Activated CD8-positive, alpha-beta memory T cell treated with anti-CD3 and anti-CD28 coated beads for 36 hours (primary cell): ENCODE data around the gene FAM171A1. TPM values are rescaled to one million over a fixed set of nuclear protein-coding genes. Genes with fewer than 3 reads are reported as not detected.
"Not testable (repeated sequence)": the region's sequence is repeated elsewhere in the genome, so short reads cannot be mapped to it uniquely, and the experiment has no call there.

ENCODE experiments used
- CTCF ChIA-PET: fragments of 350-600 bp; sonication (Branson Sonifier 250); formaldehyde crosslinking; loops from one replicate; lab custom pipeline; 2021; ENCODE audit warnings: antibody characterized with exemption; lab: Charles Lee
- POLR2A ChIA-PET: fragments of 350-600 bp; sonication (Branson Sonifier 250); formaldehyde crosslinking; loops from one replicate; lab custom pipeline; 2021; ENCODE audit warnings: antibody characterized with exemption; lab: Charles Lee
- total RNA-seq, 2 experiments: library from RNA; stranded (reverse); gene quantifications; one replicate each; pipeline ENCODE4 v1.2.3, GENCODE V29; 2021

Gene FAM171A1
- total RNA-seq, 2 experiments from 2014 or later, result 4.3 TPM

DNA sequence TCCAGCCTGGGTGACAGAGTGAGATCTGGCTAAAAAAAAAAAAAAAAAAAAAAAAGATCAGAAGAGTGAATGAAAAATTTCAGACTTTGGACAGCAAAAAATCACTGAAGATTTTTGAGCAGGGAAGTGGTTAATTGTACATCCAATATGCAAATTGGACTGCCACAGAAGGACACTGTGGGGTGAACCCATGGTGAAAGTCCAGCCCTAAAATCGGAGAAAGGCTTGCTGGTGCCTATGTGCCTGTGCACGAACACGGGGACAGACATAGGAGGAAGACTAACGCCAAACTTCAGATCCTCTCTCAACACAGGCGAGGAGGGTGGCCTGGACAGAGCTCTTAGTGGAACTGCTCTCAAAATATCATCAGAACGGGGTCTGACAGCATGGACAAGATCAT is 65.5 kb downstream of the FAM171A1 start:
- ChIA-PET POLR2A (no interaction called here), CTCF (no interaction called here)

DNA sequence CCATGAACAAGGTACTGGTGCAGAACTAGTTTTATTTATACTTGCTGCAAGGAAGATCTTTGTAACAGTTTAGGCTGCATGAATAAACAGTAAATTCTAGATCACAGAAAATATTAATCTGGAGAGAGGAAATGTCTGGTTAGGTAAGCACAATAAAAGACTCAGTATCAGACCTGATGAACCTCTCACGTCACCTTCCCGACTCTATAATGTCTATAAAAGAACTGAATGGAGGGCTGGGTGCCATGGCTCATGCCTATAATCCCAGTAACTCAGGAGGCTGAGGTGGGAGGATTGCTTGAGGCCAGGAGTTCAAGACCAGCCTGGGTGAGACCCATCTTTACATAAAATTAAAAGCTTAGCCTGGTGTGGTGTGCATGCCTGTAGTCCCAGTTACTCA is 65.9 kb downstream of the FAM171A1 start:
- ChIA-PET CTCF (no interaction called here), POLR2A (no interaction called here)

DNA sequence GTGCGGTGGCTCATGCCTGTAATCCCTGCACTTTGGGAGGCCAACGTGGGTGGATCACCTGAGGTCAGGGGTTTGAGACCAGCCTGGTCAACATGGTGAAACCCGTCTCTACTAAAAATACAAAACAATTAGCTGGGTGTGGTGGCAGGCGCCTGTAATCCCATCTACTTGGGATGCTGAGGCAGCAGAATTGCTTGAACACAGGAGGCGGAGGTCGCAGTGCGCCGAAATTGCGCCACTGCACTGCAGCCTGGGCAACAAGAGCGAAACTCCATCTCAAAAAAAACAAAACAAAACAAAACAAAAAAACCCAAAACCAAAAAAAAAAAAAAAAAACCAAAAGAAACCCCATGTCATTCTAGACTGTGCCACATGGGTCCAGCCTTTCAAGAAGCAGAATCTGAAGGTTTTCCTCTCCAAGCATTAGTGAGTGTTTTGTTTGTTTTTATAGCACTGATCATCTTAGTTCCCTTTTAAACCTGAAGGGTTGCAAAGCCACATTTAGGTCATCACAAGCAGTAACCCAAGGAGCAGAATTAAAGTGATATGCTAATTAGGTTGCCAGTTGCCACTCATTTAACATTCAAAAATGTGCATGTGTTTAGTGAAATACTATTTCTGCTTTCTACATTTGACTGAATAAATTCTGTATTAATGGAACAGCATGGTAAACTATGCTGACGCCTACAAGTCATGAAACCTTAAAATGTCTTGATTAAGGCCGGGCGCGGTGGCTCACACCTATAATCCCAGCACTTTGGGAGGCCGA is 68.7 kb downstream of the FAM171A1 start:
- CTCF ChIA-PET, POLR2A ChIA-PET: not testable (repeated sequence)

DNA sequence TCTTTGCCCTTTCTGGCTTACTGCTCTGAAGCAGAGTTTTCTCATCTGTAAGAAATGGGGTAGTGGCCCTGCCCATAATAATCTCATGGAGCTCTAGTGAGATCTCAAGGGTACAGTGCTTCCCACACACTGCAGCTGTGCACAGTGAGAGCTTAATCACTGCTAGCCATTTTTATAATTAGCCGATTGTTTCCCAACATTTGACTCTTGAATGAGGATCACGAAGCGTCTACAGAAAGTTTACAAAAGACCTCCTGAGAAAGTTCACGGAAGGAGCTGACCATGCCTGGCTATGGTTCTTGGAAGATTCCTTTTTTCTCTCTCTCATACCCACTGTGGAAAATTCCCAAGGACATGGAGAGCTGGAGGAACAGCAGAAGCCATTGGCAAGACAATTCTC is 70.4 kb downstream of the FAM171A1 start:
- POLR2A ChIA-PET, result no interaction called here

DNA sequence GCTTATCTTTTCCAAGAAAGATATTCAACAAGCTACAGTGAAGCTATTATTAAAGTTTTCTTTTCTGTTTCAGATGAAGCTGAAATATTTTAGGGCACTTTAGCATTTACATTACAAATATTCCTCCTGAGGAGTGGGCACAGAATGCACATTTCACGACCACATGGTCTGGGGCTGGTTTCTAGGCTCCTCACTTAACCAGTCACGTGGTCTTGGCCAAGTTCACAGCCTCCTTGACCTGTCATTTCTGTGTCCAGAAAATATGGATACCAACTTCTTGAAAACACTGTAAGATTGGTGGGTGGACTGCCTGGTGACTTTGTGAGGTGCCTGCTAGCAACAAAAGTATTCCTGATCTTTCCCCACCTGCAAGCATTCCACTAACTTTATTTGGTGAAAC is 70.9 kb downstream of the FAM171A1 start:
- ChIA-PET CTCF (interaction anchor here (0.6 kb wide), 1 partner anchor 1304 kb away, joined by 3 read pairs; no protein-coding TSS in a partner anchor), POLR2A (no interaction called here)

More for the DNA sequence above, 70.4 kb downstream of the FAM171A1 start:
- CTCF ChIA-PET, result no interaction called here

DNA sequence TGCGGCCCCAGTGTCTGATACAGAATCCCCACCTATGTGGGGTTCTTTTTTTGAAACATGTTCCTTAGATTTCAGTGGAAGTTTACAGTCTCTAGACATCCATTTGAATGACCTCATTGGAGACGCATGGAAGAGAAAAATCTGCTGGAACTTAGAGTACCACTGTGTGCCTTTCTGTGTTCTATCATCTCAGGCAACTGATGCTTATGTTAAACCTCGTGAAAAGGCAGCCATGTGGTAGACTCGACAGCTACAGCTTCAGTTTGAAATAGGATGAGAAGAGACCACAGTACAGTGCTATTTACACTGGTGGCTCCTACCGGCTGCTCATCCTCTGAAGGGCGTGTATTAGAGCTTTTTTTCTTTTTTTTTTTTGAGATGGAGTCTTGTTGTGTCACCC is 74.4 kb downstream of the FAM171A1 start:
- ChIA-PET CTCF (no interaction called here), POLR2A (no interaction called here)

DNA sequence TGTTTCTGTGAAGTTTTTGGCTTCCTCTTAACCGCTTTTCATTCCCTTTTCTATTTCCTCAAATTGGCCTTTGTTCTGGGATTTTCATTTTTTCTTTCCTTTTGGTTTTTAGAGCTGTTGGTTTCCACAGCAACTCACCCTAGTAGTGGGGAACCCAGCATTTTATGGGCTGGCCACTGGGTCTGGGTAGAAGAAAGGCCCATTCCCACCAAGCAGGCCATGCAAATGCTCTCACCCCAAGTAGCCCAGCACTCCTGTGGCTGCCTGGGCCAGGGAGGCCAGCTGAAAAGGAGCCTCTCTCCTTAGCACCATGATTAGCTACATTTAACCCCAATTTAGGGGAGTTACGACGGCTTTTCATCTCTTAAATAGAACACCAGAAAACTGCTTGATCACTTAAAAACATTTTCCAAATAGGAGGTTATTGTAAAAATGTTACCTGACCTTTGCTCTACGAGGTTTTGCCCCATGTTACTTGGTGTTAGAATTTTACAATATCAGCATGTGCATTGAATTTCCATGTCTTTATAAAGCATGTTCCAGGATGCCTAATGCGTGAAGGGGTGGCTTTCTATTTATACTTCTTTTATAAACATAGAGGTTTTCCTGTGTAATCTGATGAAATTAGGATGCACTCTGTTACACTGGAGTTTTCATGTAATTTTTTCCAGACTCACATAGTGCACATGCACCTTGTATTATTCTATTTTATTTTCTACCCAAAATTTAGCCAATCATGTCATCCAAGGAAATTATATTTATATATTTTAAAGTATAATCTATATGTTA is 75.4 kb downstream of the FAM171A1 start:
- POLR2A ChIA-PET, result no interaction called here
- CTCF ChIA-PET, result no interaction called here

DNA sequence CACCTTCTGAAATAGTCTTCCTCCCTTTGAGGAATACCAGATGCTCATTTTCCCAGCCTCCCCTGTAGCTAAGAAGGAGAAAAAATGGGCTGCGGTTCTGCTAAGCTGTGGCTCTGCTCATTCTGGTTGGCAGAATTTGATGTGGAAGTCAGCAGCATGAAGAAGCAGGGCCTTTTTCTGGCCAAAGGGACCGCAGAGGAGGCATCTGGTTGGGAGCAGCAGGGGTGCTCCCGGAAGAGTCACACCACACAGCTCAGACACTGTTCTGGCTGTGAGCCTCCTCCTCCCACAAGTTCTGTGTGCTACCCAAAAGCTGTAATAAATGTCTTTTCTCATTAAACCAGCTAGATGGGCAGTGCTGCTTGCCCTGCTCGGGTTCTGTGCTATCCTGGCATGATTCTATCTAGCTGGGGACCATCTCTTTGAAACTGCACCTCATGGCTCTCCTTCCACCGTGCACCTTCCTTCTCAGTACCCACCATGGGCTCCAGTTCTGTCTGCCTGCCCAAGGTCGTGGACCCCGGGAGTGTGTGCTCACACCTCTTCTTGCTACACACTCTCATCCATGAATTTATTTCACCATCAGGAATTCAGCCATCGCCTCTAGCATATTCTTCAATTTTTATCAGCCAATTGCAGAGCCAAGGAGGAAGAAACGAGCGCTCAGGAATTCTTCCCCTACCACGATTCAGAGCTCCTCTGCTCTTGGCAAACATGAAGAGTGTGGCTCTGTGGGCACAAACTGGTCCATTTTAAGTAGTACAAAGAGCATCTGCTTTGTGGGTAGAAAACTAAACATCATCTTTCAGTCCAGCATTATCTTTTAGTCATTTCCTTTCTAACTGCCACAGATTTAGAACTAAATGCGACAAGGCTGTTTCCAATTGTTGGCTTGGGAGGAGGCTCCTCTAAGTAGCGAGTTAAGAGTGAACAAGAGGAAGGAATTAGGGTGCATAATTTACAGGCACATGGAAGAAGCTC is 76.9 kb downstream of the FAM171A1 start:
- CTCF ChIA-PET, result interaction anchor here (0.8 kb wide), 1 partner anchor 12 kb away, joined by 3 read pairs; no protein-coding TSS in a partner anchor
- POLR2A ChIA-PET, result interaction anchor here (0.5 kb wide), 1 partner anchor 1518 kb away, joined by 3 read pairs; no protein-coding TSS in a partner anchor

DNA sequence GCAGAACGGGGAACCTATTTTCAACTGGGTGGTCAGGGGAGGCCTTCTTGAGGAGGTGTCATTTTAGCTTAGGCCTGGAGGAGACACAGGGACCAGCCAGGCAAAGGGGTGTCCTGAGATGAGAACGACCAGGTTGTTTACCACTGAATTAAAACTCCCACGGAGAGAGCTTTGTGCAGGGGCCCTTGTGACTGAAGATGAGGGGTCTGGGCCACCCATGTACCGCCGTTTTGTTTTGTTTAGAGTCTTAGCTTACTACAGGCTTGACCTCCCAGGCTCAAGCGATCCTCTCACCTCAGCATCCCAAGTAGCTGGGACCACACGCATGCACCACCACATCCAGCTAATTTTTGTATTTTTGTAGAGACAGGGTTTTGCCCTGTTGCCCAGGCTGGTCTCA is 80.4 kb downstream of the FAM171A1 start:
- ChIA-PET CTCF (no interaction called here), POLR2A (no interaction called here)

DNA sequence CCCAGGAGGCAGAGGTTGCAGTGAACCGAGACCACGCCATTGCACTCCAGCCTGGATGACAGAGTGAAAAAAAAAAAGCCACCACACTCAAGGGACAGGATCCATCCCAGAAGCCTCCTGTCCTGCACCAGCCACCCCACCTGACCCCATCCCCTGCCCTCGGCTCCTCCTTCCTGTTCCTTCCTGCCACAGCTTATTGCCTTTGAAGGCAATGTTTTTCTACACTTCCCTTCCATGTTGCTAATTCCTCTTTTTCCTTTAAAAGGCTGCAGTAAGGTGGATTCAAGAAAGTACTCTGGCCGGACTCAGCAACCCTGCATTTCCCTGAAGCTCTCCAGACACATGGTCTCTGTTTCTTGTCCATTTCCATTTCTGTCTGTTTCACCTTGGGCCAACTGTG is 80.9 kb downstream of the FAM171A1 start:
- POLR2A ChIA-PET, result no interaction called here
- CTCF ChIA-PET, result no interaction called here

DNA sequence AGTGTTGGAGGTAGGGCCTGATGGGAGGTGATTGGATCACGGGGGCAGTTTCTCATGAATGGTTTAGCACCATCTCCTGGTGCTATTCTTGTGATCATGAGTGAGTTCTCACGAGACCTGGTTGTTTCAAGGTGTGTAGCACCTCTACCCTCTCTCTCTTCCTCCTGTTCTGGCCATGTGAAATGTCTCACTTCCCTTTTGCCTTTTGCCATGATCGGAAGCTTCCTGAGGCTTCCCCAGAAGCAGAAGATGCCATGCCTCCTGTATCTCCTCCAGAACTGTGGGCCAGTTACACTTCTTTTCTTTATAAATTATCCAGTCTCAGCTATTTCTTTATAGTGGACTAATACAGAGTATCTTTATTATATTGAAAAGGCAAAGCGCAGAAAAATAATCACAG is 90.1 kb downstream of the FAM171A1 start:
- CTCF ChIA-PET, result no interaction called here
- POLR2A ChIA-PET, result no interaction called here

DNA sequence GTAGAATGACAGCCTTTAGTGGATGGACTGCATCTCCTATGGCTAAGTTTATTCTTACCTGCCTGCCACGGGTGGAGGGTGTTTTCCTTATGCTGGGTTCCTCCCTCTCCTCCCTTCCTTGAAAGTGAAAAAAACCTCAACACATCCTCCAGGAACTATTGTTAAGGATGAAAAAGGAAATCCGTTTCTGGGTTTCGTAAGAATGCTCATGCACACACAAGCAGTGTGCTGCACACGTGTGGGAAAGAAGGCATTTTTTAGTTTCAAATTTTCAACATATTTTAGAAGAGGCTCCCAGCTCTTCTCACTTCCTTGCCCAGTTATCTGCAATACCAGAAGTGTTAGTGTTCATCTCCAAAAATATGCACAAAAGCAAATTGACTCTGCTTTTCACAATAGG is 90.6 kb downstream of the FAM171A1 start:
- ChIA-PET POLR2A (no interaction called here), CTCF (no interaction called here)

DNA sequence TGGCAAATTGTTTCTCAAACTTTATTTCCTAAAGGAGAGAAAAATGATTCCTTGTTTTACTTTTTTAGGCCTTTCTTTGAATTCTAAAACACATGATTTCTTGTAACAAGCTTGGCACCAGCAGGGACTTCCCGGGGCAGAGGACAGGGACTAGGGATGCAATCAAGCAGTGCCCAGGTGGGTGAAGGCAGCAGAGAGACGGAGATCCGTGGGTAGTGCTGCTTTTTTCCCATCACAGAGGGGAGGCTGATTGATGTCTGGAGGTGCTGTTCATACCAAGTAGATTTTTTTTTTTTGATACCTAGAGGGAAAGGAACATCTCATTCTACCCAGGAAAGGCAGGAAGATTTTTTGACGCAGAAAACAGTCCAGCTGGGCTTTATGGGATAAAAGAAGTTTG is 91.9 kb downstream of the FAM171A1 start:
- ChIA-PET CTCF (no interaction called here), POLR2A (no interaction called here)

DNA sequence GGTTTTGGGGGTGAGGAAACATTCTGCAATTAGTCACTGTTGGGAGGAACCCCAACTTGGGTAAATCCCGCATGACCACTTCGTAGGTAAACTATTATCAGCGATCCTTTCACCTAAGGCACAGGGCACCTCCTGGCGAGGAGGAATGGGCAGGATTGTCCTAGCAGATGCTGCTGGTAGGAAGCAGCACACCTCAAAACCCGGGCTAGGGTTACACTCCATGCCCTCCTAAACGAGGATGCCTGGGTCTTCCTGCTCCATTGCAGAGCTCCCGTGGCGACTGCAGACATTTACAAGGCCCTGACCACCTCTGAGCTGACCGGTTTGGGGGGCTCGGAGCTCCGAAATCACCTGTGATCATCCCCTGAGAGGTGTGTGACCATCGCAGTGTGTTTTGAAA is 92.3 kb downstream of the FAM171A1 start:
- ChIA-PET CTCF (no interaction called here), POLR2A (no interaction called here)

DNA sequence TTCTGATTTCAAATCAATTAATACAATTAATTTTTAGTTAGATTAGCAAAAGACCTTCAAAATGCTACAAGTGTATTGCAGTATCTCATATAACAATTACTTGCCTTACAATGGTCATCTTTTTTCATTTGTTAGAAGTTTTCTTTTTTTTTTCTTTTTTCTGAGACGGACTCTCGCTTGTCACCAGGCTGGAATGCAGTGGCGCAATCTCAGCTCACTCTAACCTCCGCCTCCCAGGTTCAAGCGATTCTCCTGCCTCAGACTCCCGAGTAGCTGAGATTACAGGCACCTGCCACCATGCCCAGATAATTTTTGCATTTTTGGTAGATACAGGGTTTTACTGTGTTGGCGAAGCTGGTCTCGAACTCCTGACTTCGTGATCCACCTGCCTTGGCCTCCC is 95.0 kb downstream of the FAM171A1 start:
- POLR2A ChIA-PET, CTCF ChIA-PET: not testable (repeated sequence)

DNA sequence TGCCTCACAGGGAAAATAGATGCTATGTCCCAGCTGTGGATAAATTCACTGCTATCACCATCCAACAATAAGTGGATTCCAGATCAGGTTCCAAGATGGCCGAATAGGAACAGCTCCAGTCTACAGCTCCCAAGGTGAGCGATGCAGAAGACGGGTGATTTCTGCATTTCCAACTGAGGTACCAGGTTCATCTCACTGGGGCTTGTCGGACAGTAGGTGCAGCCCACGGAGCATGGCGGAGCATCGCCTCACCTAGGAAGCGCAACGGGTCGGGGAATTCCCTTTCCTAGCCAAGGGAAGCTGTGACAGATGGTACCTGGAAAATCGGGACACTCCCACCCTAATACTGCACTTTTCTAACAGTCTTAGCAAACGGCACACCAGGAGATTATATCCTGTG is 101.3 kb downstream of the FAM171A1 start:
- CTCF ChIA-PET, POLR2A ChIA-PET: not testable (repeated sequence)

DNA sequence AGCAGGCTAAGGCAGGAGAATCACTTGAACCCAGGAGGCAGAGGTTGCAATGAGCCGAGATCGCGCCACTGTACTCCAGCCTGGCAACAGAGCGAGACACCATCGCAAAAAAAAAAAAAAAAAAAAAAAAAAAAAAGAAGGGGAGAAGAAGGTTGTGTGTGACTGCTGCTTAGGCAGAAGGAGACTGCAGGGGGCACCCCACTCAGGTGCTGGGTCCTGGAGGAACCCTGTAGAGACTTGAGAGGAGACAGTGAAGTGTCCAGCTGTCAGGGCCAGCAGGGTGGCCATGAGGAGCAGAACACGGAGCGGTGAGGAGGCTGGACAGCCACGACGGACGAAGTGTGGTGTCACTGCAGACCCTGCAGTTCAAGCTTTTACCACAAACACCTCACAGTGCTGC is 103.6 kb downstream of the FAM171A1 start:
- ChIA-PET CTCF (interaction anchor here (0.6 kb wide), 1 partner anchor 19 kb away, joined by 3 read pairs; no protein-coding TSS in a partner anchor), POLR2A (no interaction called here)

DNA sequence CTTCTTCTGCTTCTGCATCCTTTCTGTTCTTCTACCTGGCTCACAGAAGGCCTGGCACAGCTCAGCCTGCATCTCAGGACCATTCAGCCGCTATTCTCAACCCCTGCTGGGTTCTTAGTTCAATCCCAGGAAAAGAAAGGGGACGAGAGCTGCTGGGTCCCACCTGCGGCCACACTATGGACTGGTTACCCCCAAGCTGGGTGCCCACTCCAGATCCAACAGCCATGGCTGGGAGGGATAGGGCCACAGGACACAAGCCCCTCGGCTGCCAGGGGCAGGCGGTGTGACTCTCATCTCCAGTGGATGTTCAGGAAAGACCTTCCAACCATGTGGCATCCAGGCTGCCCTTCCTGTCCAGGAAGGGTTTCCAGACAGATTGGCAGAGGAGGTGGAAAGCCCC is 105.0 kb downstream of the FAM171A1 start:
- CTCF ChIA-PET, result interaction anchor here (1.4 kb wide), 1 partner anchor 12 kb away, joined by 3 read pairs; no protein-coding TSS in a partner anchor
- POLR2A ChIA-PET, result no interaction called here

DNA sequence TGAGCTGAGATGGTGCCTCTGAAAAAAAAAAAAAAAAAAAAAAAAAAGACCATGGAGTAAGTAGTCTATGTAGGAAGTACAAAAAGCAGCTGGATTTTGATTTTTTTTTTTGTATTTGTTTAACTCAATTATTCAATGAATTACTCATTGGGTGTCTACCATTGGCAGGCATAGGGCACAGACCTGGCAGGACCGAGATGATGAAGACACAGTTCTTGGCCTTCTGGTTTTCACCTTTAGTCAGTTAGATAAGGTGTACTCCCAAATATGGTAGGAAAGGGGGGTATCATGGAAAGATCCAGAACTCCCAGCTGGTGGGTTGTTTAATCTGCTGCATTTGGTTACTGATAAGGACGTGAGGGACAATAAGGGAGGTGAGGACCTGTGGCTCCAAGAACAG is 105.5 kb downstream of the FAM171A1 start:
- ChIA-PET POLR2A (no interaction called here), CTCF (interaction anchor here (1.4 kb wide), 1 partner anchor 11 kb away, joined by 3 read pairs; no protein-coding TSS in a partner anchor)
